Osteocyte (in vitro differentiated cells): ENCODE results near the gene NSRP1. TPM values are rescaled to one million over a fixed set of nuclear protein-coding genes. Genes with fewer than 3 reads are reported as not detected.

Source experiments
- DNase-seq: peaks from one replicate; pipeline ENCODE4 v3.0.0; 2021; ENCODE audit warnings: mixed read lengths; ENCODE audit not compliant: unreplicated experiment; ENCODE audit errors: extremely low spot score
- H3K27ac Mint-ChIP-seq: one replicate; pipeline ENCODE4 v1.8.0; 2021; ENCODE audit warnings: mild to moderate bottlenecking, mixed read lengths; ENCODE audit not compliant: unreplicated experiment
- H3K27me3 Mint-ChIP-seq: one replicate; pipeline ENCODE4 v1.8.0; 2021; ENCODE audit warnings: mixed read lengths; ENCODE audit not compliant: unreplicated experiment
- H3K36me3 Mint-ChIP-seq: one replicate; pipeline ENCODE4 v1.8.0; 2021; ENCODE audit warnings: mixed read lengths; ENCODE audit not compliant: unreplicated experiment
- H3K4me1 Mint-ChIP-seq: one replicate; pipeline ENCODE4 v1.8.0; 2021; ENCODE audit warnings: mixed read lengths; ENCODE audit not compliant: unreplicated experiment
- H3K4me3 Mint-ChIP-seq: one replicate; pipeline ENCODE4 v1.8.0; 2021; ENCODE audit warnings: mild to moderate bottlenecking, moderate library complexity, mixed read lengths; ENCODE audit not compliant: unreplicated experiment
- H3K9me3 Mint-ChIP-seq: one replicate; pipeline ENCODE4 v1.8.0; 2021; ENCODE audit warnings: mixed read lengths; ENCODE audit not compliant: unreplicated experiment
- total RNA-seq: library from RNA; stranded (reverse); gene quantifications from 2 replicates; pipeline ENCODE4 v1.2.1, GENCODE V29; 2021
- TF ChIP-seq, protein P1 (sequence below): fragments of 200-600 bp; sonication (generic); IDR thresholded peaks from 2 replicates; pipeline ENCODE4 v1.5.0; 2021; ENCODE audit warnings: antibody characterized with exemption, mild to moderate bottlenecking, moderate library complexity

NSRP1 gene
- total RNA-seq, 1 donor from 2014 or later: 26.5 TPM

DNA sequence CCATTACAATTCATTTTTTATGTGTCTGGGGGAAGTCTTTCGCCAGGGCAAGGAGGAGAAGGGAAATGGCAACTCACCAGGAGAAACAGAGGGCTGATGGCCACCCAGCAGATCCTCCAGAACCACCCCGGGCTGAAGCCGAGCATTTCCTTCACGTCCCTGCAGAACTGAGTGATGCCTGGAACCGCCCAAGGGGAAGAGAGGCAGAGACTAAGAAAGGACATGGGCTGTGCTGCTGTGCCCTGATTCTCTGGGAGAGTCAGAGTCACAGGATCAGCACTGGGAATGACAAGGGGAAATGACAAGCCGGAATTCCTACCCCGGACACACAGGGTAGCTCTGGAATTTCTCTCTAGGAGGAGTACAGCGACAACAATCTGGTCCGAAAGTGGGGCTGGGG lies 91.0 kb downstream of the NSRP1 start:
- H3K27me3 Mint-ChIP-seq: peaks cover 9% of the 10 kb centered on the region
- H3K27ac Mint-ChIP-seq: no peak overlapping the region
- no peaks in the 10 kb centered on the region for H3K4me1 Mint-ChIP-seq
- no peak for DNase-seq
- H3K36me3 Mint-ChIP-seq: no peaks in the 10 kb centered on the region
- H3K9me3 Mint-ChIP-seq: no peaks in the 10 kb centered on the region
- H3K4me3 Mint-ChIP-seq: no peak overlapping the region
- TF ChIP-seq, protein P1, sequence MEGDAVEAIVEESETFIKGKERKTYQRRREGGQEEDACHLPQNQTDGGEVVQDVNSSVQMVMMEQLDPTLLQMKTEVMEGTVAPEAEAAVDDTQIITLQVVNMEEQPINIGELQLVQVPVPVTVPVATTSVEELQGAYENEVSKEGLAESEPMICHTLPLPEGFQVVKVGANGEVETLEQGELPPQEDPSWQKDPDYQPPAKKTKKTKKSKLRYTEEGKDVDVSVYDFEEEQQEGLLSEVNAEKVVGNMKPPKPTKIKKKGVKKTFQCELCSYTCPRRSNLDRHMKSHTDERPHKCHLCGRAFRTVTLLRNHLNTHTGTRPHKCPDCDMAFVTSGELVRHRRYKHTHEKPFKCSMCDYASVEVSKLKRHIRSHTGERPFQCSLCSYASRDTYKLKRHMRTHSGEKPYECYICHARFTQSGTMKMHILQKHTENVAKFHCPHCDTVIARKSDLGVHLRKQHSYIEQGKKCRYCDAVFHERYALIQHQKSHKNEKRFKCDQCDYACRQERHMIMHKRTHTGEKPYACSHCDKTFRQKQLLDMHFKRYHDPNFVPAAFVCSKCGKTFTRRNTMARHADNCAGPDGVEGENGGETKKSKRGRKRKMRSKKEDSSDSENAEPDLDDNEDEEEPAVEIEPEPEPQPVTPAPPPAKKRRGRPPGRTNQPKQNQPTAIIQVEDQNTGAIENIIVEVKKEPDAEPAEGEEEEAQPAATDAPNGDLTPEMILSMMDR: no peak

DNA sequence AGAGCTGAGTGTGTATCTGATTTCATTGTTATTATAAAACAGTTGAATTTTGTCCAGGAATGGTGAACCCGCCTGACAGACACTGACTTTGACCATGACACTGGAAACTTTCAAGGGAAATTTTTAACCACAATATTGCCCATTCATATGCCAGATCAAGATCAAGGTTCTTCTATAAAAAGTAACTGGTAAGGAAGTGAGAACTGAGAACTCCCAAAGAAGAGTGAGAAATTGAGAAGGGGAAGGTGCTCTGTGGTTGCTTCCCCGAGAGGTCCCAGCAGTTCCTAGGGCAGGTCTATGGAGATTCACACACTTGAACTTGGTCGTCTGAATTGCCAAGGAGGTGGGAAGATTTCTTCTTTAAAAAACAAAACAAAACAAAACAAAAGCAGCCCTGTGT lies 91.6 kb downstream of the NSRP1 start:
- H3K27ac Mint-ChIP-seq: no peak overlapping the region
- TF ChIP-seq, protein P1: no peak
- no peak overlapping the region for H3K4me3 Mint-ChIP-seq
- DNase-seq: no peak
- no peaks in the 10 kb centered on the region for H3K36me3 Mint-ChIP-seq
- H3K4me1 Mint-ChIP-seq: no peaks in the 10 kb centered on the region
- H3K27me3 Mint-ChIP-seq: peaks cover 9% of the 10 kb centered on the region
- H3K9me3 Mint-ChIP-seq: no peaks in the 10 kb centered on the region

DNA sequence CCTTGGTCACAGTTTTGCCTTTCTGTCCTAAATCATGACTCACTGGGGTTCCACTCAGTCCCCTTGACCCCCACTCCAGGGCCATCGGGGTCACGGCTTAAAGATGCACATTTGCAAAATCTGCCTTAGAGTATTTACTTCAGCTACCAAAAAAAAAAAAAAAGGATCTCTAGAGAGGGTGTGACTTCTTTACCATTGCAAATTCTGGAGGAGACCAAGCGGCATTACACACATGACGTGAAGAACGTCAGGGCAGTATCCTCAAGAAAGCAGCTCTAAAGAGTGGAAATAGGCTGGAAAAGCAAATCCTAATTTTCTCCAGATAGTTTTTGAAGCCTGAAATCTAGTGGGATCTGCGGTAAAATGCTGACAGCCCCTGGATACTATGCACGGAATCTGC lies 93.3 kb downstream of the NSRP1 start:
- TF ChIP-seq, protein P1: no peak
- peaks cover 9% of the 10 kb centered on the region for H3K27me3 Mint-ChIP-seq
- H3K36me3 Mint-ChIP-seq: no peaks in the 10 kb centered on the region
- H3K4me1 Mint-ChIP-seq: no peaks in the 10 kb centered on the region
- no peaks in the 10 kb centered on the region for H3K9me3 Mint-ChIP-seq
- DNase-seq: no peak
- no peak overlapping the region for H3K4me3 Mint-ChIP-seq
- no peak overlapping the region for H3K27ac Mint-ChIP-seq

DNA sequence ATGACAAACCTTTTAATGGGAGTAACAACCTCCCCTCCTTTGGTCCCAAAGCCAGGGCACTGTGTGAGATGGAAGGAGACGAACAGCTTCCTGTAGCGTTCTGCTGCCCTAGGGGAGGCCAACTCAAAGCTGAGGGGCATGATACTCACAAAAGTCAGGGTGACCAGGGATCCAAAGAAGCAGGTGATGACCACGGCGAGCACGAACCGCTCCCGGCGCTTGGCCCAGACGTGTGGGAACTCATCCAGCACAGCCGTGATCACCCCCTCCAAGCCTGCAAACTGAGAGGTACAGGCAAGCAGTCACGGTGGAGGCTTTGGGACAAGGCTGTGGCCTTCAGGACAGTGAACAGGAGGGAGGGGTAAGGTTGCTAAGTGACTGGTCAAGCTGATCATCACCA lies 93.8 kb downstream of the NSRP1 start:
- Mint-ChIP-seq H3K27ac (no peak overlapping the region), H3K4me1 (no peaks in the 10 kb centered on the region), H3K4me3 (no peak overlapping the region), H3K36me3 (no peaks in the 10 kb centered on the region), H3K9me3 (no peaks in the 10 kb centered on the region), H3K27me3 (peaks cover 9% of the 10 kb centered on the region)
- TF ChIP-seq, protein P1: no peak
- no peak for DNase-seq

DNA sequence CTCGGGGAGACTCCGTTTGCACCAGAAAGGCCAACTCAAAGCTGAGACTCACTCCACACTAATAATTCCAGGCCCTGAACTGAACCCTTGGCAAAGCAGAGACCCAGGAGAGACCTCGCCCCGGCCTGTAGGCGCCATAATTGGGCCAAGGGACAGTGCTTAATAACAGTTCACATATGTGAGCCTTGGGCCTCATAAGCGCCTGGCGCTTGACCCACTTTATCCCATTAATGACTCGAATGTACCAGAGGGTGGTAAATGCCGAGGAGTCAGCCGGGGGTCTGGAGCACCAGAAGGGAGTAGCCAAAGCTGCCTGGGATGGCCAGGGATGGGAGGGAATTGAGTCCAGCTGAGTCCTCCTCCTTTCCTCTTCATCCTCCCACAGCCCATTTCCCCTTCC lies 94.3 kb downstream of the NSRP1 start:
- Mint-ChIP-seq H3K9me3 (no peaks in the 10 kb centered on the region), H3K4me1 (no peaks in the 10 kb centered on the region), H3K4me3 (no peak overlapping the region), H3K36me3 (no peaks in the 10 kb centered on the region), H3K27ac (no peak overlapping the region), H3K27me3 (peaks cover 9% of the 10 kb centered on the region)
- DNase-seq: no peak
- TF ChIP-seq, protein P1: no peak
